Measurements from ENCODE around the gene SH3TC2.

Gene SH3TC2

DNA sequence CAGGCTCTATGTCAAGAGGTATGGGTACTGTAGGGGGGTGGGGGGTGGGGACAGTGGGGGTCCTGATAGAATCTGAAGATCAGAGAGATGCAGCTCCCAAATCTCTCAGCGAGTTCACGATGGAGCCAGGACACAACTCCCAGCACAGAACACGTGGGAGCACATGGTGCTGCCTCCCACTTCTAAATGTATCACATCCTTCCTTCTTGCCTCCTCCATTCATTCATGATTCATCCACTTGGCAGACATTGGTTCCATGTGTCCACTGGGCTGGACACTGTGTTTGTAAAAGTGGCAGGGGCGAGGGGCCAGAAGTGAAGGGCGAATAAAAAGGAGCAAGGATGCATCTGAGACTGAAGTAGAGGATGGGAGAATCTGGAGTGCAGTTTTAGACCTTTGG, 33.9 kb downstream of the SH3TC2 start:
- DNase-seq (ENCODE audit: low spot score), result no peak

DNA sequence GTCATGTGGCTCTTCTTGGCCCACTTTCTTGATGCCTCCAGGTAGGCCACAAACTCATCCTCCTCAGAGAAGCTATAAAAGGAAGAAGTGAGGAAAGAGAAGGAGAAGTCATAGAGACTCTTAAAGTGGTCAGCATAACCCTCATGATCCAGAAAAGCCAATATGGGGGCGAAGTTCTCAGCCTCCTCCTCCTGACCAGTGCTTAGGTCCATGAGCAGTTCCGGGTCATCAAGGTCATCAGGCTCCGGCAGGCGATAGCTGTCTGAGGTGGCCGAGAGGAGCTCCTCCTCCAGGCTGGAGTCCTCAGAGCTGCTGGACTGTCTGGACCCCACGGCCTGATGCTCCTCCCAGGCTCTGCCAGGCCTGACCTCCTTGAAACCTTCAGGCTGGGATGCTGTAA, 34.7 kb downstream of the SH3TC2 start:
- no peak for DNase-seq (ENCODE audit: low spot score)

DNA sequence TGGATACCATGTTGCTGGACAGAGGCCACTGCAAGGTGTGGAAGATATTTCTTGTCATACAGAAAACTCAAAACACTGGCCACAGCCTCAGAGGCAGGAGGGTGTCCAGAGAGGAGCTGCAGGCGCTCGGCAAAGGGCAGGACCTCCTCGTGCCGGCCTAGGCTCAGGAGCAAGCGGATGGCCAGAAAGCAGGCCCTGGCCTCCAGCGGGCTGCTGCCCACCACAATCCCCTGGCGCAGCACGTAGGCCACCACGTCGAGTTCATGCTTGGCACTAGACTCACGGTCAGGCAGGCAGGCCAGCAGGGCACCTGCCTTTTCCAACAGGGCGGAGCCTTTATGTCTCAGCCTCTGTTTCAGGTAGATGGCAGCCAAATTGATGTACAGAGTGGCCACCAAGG, 35.2 kb downstream of the SH3TC2 start:
- no peak for DNase-seq (ENCODE audit: low spot score)

- DNase-seq (ENCODE audit: low spot score), result no peak
Measured at GRCh38 chr5:149024943-149025342, 37.9 kb downstream of the SH3TC2 start.

- peak; percentile 16 for DNase-seq (ENCODE audit: low spot score)
Measured at GRCh38 chr5:149024477-149024876, 38.4 kb downstream of the SH3TC2 start.

- no peak for DNase-seq (ENCODE audit: low spot score)
Measured at GRCh38 chr5:149022200-149022599, 40.7 kb downstream of the SH3TC2 start.

DNA sequence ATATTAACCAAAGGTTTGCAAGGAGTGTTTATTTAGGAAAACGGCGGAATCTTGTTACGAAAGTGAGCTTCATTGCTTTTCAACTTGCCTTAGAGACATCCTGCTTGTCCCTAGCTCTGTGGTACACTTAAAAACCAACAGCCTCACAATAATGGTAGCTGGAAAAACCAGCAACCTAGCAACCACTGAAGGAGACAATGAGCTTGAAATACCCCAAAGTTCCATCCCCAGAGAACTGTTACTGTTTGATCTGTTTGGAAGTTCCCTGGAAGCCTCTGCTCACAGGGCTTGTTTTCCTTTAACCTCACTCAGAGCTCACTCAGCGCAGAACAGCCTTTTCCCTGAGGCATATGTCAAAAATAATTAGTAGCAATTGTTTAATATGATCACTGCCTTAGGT, 43.2 kb downstream of the SH3TC2 start:
- no peak for DNase-seq (ENCODE audit: low spot score)

DNA sequence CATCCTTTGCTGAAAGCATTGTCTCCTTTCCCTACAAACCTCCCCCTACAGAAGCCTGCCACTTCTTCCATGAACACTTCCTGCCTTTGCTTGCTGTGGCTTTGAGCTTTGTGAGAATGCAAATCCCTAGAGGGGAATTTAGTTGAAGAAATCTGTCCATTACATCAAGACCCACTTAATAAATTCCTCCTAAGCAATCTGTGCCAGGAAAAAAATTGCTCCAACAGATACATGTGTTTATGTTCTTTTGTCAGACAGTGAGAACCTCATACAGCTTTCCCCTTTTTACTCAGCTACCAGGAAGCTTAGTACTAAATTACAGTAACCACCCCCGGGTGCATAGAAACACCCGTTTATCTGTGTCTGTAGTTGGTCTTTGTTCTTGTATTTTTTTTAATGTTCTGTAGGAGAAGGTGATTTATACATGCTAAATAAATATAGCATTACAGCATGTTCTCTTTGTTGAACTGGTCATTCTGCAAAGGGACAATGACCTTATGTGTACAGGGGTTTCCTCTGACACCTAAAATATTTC, 43.9 kb downstream of the SH3TC2 start:
- no peak for DNase-seq (ENCODE audit: low spot score)

GRCh38 chr5:149017636-149018035, 45.2 kb downstream of the SH3TC2 start:
- no peak for DNase-seq (ENCODE audit: low spot score)

DNA sequence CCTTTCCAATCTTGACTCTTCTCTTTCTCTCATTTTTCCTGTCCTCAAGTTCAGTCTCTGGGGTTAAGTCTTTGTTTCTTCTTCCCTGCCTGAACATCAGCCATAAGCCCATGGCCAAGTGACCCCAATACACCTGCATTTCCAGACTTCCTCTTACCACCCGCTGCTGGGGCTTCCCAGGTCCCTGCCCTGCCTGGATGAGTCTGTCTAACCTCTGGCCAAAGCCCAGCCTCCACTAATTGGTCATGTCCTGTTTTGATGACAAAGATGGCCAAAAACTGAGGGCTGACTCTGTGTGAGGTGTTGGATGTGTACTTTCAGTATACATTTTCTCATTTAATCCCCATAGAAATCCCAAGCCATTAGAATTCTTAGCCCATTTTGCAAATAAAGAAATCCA, 47.3 kb downstream of the SH3TC2 start:
- DNase-seq (ENCODE audit: low spot score), result no peak

GRCh38 chr5:149015126-149015525, 47.7 kb downstream of the SH3TC2 start:
- DNase-seq (ENCODE audit: low spot score), result no peak

DNA sequence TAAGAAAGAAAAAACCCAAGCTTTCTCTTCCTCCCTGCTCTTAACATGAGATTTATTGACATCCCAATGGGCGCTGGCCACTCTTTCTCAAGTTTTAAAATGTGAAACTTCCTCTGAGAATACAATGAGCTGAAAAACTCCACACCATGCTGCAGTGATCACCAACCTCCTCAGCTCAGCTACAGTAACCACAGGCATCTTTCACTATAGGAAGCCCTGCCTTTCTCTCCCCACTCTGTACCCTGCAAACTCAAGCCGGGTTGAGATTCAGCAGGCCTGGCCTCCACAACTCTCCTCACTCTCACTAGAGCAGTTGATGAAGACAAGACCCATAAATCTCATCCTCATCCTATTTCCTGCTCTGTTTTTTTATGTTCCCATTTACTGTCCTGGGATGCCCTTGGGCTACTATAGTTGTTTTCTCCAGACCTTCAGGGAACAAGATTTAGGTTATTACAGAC, 48.3 kb downstream of the SH3TC2 start:
- no peak for DNase-seq (ENCODE audit: low spot score)

- no peak for DNase-seq (ENCODE audit: low spot score)
Measured at GRCh38 chr5:149013796-149014195, 49.1 kb downstream of the SH3TC2 start.

- DNase-seq (ENCODE audit: low spot score), result no peak
Measured at GRCh38 chr5:149012350-149012749, 50.5 kb downstream of the SH3TC2 start.

DNA sequence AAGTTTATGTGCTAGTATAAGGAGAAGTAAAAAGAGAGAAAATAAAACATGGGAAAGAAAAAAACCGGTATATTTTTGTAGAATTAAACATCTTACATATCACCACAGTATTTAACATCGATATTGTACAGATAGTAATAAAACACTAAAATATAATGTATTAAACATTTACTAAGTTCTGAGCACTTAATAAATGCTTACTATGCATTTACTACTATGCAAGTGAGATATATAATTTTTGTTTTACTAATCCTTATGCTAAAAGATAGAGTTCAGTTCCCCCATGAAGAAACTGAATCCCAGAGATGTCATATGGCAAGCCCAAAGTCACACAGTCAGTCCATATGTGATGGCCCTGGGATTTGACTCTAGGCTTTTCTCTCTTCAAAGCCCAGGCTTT, 51.1 kb downstream of the SH3TC2 start:
- DNase-seq (ENCODE audit: low spot score), result no peak

DNA sequence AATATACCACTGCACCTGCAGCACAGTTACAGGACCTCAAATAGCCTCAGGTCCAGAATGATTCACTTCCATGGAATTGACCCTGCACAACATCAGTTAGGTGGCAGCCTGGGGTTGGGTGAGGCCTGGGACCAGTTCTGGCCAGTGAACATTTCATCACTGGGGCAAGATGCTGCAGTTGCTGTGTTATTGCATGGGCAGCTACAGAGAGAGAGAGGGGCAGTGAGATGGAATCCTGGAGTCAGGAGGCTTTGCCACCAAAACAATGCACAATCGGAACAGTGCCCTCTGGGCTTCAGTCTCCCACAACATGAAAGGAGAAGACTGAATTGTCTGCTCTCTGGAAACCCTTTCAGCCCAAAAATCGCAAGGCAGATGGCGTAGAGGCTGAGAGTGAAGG, 51.8 kb downstream of the SH3TC2 start:
- no peak for DNase-seq (ENCODE audit: low spot score)

- DNase-seq (ENCODE audit: low spot score), result no peak
Measured at GRCh38 chr5:149007174-149007573, 55.7 kb downstream of the SH3TC2 start.

DNA sequence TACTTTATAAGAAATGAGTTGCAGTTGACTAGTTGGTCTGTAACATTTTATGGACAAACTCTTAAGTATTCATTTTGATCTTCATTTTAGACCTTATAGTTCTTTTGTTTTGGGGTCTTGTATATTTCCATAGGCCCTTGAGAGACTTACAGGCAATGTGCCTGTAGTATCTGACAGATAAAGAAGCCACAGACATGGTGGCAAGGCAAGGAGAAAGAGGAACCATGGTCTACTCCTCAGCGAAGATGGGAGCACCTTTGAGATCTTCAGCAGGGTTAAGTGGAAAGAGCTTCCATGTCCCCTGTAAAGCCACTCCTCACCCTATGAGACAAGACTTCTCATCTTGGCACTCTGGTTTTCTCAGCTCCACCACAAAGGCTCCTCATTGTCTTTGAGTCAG, 56.4 kb downstream of the SH3TC2 start:
- no peak for DNase-seq (ENCODE audit: low spot score)

- DNase-seq (ENCODE audit: low spot score), result no peak
Measured at GRCh38 chr5:149005077-149005892, 57.6 kb downstream of the SH3TC2 start.

DNA sequence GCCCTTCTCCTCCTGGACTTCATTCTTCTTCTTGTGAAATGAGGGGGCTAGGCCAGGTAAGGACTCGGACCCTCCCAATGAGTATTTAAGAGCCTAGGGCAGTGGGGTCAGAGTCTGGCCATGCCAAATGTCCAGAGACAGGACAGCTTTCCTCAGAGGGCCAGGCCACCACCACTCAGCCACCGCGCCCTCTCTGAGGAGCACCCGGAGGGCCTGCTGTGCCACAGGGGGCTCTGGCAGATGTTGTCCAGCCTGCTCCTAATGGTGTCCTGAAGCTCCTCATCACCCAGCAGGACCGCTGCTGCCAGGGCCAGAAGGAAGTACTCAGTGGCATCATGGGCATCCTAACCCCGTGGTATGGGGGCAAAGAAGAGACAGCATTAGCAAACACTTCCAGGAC, 58.3 kb downstream of the SH3TC2 start:
- no peak for DNase-seq (ENCODE audit: low spot score)

- peak; percentile 32 for DNase-seq (ENCODE audit: low spot score)
Measured at GRCh38 chr5:149002761-149003689, 59.8 kb downstream of the SH3TC2 start.

- DNase-seq (ENCODE audit: low spot score), result peak; percentile 57
Measured at GRCh38 chr5:149002053-149002452, 60.8 kb downstream of the SH3TC2 start.

DNA sequence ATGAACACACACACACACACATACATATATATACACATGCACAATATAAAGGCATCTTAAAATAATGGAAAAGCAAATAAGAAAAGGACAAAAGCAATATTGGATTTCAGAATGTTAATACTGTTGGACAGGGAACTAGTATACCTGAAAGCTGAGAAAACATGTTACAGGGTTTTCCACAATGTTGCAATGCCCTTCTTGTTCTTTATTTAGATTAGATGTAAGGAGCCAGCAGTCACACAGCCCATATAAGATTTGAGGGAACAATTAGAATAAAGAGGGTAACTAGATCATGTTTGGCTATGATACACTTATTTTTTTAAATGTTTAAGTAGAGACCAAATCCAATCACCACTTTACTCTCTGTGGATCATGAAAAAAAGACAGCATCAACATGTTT, 61.7 kb downstream of the SH3TC2 start:
- no peak for DNase-seq (ENCODE audit: low spot score)

Measured in RKO (cell line).